Measurements from ENCODE around the gene RNF223.

DNA sequence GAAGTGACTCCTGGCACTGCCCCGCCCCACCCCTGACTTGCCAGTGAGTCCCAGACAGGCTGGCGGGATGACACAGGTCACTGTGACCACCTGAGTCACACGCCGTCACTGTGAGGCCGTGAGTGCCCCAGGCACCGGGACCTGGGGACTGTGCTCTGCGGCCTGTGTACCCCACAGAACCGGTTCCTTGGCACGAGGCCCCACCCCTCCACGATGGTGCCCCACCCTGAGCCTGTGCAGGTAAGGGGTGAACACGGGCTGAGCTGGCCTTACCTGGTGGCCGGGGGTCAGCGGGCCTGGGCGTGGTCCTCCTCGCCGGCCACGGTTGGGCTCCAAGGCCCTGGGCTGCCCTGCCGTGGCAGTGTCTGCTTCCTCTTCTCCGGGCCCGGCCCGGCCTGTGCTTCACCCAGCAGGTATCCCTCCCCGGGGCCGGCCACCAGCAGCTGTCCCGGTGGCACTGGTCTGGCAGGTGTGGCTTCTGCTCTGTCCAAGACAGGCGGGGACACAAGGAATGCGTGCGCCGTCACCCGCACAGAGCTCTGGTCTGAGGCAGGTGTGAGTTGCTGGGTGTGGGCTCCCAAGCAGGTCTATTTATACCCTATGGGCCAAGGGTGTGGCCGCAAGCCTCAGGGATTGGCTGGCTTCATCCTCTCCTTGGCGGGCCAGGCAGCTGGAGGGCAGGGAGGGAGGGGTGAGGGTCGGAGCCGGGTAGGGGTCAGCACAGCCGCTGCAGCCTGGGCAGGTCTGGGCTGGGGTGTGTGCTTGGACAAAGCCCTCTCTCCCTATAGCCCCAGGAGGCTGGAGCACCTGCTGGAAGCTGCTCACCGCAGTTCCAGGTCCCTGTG lies at the start of gene RNF223:
- TF ChIP-seq, protein P1, sequence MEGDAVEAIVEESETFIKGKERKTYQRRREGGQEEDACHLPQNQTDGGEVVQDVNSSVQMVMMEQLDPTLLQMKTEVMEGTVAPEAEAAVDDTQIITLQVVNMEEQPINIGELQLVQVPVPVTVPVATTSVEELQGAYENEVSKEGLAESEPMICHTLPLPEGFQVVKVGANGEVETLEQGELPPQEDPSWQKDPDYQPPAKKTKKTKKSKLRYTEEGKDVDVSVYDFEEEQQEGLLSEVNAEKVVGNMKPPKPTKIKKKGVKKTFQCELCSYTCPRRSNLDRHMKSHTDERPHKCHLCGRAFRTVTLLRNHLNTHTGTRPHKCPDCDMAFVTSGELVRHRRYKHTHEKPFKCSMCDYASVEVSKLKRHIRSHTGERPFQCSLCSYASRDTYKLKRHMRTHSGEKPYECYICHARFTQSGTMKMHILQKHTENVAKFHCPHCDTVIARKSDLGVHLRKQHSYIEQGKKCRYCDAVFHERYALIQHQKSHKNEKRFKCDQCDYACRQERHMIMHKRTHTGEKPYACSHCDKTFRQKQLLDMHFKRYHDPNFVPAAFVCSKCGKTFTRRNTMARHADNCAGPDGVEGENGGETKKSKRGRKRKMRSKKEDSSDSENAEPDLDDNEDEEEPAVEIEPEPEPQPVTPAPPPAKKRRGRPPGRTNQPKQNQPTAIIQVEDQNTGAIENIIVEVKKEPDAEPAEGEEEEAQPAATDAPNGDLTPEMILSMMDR (IDR thresholded peaks at IDR 0.05): no peak
- TF ChIP-seq POLR2A (IDR thresholded peaks at IDR 0.05): no peak

Measured in thyroid gland (tissue), 4 donors.